Measurements from ENCODE around the gene IL19. TPM values are rescaled to one million over a fixed set of nuclear protein-coding genes. Genes with fewer than 3 reads are reported as not detected.
A peak's percentile ranks its signal among the peaks of the same experiment; 100 is the strongest.

The IL19 gene
- total RNA-seq, 1 donor from 2014 or later = not detected

GRCh38 chr1:206793620-206794019 is 23.0 kb downstream of the IL19 start:
- ATAC-seq (no peak), DNase-seq (no peak)
- intact Hi-C loops (cut with micrococcal nuclease) = no loop called here

- ATAC-seq = no peak
- intact Hi-C loops (cut with micrococcal nuclease) = no loop called here
Observed at GRCh38 chr1:206794294-206794908, 23.8 kb downstream of the IL19 start.

GRCh38 chr1:206796116-206796515 is 25.5 kb downstream of the IL19 start:
- no peak for DNase-seq
- intact Hi-C loops (cut with micrococcal nuclease) = no loop called here
- no peak for ATAC-seq

More at GRCh38 chr1:206794294-206794908, 23.8 kb downstream of the IL19 start:
- DNase-seq = no peak

GRCh38 chr1:206796981-206797402 is 26.4 kb downstream of the IL19 start:
- no peak for DNase-seq
- no peak for ATAC-seq
- intact Hi-C loops (cut with micrococcal nuclease) = no loop called here

GRCh38 chr1:206797534-206798383 is 27.2 kb downstream of the IL19 start:
- ATAC-seq (peak; percentile 56), DNase-seq (no peak)
- intact Hi-C loops (cut with micrococcal nuclease) = no loop called here

GRCh38 chr1:206798384-206798996 is 27.9 kb downstream of the IL19 start:
- no peak for DNase-seq
- no peak for ATAC-seq
- intact Hi-C loops (cut with micrococcal nuclease) = no loop called here

GRCh38 chr1:206799311-206799710 is 28.7 kb downstream of the IL19 start:
- intact Hi-C loops (cut with micrococcal nuclease) = no loop called here
- no peak for DNase-seq
- no peak for ATAC-seq

GRCh38 chr1:206800411-206800810 is 29.8 kb downstream of the IL19 start:
- intact Hi-C loops (cut with micrococcal nuclease) = no loop called here
- ATAC-seq (no peak), DNase-seq (no peak)

GRCh38 chr1:206800891-206801290 is 30.3 kb downstream of the IL19 start:
- ATAC-seq = no peak
- intact Hi-C loops (cut with micrococcal nuclease) = no loop called here
- DNase-seq = no peak

- ATAC-seq (peak; percentile 44), DNase-seq (no peak)
- intact Hi-C loops (cut with micrococcal nuclease) = no loop called here
Observed at GRCh38 chr1:206801467-206801866, 30.9 kb downstream of the IL19 start.

- intact Hi-C loops (cut with micrococcal nuclease) = no loop called here
- no peak for DNase-seq
- ATAC-seq = no peak
Observed at GRCh38 chr1:206802401-206802800, 31.8 kb downstream of the IL19 start.

- no peak for DNase-seq
- ATAC-seq = no peak
- intact Hi-C loops (cut with micrococcal nuclease) = no loop called here
Observed at GRCh38 chr1:206803221-206803730, 32.7 kb downstream of the IL19 start.

GRCh38 chr1:206804156-206804737 is 33.7 kb downstream of the IL19 start:
- DNase-seq (no peak), ATAC-seq (no peak)
- intact Hi-C loops (cut with micrococcal nuclease) = no loop called here

- DNase-seq = no peak
- intact Hi-C loops (cut with micrococcal nuclease) = no loop called here
Observed at GRCh38 chr1:206805357-206805756, 34.8 kb downstream of the IL19 start.

GRCh38 chr1:206808615-206809014 is 38.0 kb downstream of the IL19 start:
- ATAC-seq = peak; percentile 87
- intact Hi-C loops (cut with micrococcal nuclease) = no loop called here
- no peak for DNase-seq

More at GRCh38 chr1:206805357-206805756, 34.8 kb downstream of the IL19 start:
- ATAC-seq = no peak

- ATAC-seq (peak; percentile 34), DNase-seq (no peak)
- intact Hi-C loops (cut with micrococcal nuclease) = no loop called here
Observed at GRCh38 chr1:206809504-206810084, 39.0 kb downstream of the IL19 start.

- no peak for DNase-seq
- ATAC-seq = no peak
- intact Hi-C loops (cut with micrococcal nuclease) = no loop called here
Observed at GRCh38 chr1:206812471-206812870, 41.9 kb downstream of the IL19 start.

- ATAC-seq (peak; percentile 63), DNase-seq (peak; percentile 45)
- intact Hi-C loops (cut with micrococcal nuclease) = no loop called here
Observed at GRCh38 chr1:206814716-206815341, 44.3 kb downstream of the IL19 start.

Measured in left ventricle myocardium superior (tissue), 1 donor.